ENCODE results near the gene TMEM26.

TMEM26 gene

DNA sequence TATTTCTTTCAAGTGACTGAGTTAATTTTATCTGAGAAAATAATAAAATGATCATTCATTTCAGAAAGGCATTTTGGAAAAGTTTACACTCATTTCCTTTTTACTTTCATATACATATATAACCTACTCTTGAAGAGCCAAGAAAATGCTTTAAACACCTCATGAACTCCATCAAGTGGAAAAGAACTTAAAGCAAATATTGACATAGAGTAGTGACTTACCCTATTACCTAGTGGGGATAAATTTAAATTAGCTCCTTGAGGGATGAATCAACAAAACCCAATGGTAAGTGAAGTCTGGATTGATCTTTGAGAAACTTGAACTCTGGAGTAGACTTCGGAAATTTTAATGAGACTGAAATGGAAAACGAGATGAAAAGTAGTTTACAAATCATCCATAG is 88.6 kb downstream of the TMEM26 start:
- no peak overlapping the region for H3K4me3 Mint-ChIP-seq
- no peaks in the 10 kb centered on the region for H3K4me1 Mint-ChIP-seq (ENCODE audit: low read depth)
- H3K36me3 Mint-ChIP-seq (ENCODE audit: low read depth): no peaks in the 10 kb centered on the region
- no peak for DNase-seq (ENCODE audit: low spot score)
- H3K27ac Mint-ChIP-seq: no peak overlapping the region
- no peaks in the 10 kb centered on the region for H3K9me3 Mint-ChIP-seq
- peaks cover 2% of the 10 kb centered on the region for H3K27me3 Mint-ChIP-seq (ENCODE audit: low read depth)

DNA sequence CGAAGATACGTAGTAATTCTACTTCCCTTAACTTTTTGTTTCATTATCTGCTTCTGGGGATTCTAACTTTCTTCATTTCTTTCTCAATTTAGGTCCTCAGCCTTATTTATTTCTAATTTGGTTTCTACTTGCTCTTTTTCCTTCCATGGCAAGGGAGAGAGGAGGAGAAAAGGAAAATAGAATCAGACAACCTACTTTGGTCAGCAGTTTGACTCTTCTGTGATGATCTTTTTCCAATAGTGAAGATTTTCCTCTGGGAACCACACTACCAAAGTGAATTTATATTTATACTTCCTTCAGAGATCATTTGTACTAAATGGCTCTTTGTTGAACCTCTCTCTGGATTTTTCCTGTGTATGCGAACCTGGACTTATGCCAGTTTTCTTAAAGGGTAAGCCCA is 90.2 kb downstream of the TMEM26 start:
- Mint-ChIP-seq H3K36me3 (ENCODE audit: low read depth) (no peaks in the 10 kb centered on the region), H3K4me1 (ENCODE audit: low read depth) (no peaks in the 10 kb centered on the region), H3K4me3 (no peak overlapping the region), H3K27ac (no peak overlapping the region), H3K9me3 (no peaks in the 10 kb centered on the region), H3K27me3 (ENCODE audit: low read depth) (peaks cover 2% of the 10 kb centered on the region)
- no peak for DNase-seq (ENCODE audit: low spot score)

DNA sequence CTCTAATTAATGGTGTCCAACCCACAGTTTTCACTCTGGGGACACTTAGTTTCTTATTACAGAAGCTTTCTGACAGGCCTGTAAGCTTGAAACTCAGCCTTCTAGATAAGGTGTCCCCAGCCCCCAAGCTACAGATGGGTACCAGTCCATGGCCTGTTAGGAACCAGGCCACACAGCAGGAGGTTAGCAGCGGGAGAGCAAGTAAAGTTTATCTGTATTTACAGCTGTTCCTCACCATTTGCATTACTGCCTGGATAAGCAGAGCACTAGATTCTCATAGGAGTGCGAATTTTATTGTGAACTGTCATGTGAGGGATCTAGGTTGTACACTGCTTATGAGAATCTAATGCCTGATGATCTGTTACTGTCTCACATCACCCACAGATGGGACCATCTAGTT is 93.7 kb downstream of the TMEM26 start:
- Mint-ChIP-seq H3K27me3 (ENCODE audit: low read depth) (peaks cover 5% of the 10 kb centered on the region), H3K27ac (no peak overlapping the region), H3K4me1 (ENCODE audit: low read depth) (no peaks in the 10 kb centered on the region), H3K36me3 (ENCODE audit: low read depth) (no peaks in the 10 kb centered on the region), H3K4me3 (no peak overlapping the region), H3K9me3 (no peaks in the 10 kb centered on the region)
- no peak for DNase-seq (ENCODE audit: low spot score)

- no peak for DNase-seq (ENCODE audit: low spot score)
- Mint-ChIP-seq H3K9me3 (no peaks in the 10 kb centered on the region), H3K36me3 (ENCODE audit: low read depth) (no peaks in the 10 kb centered on the region), H3K4me3 (no peak overlapping the region), H3K27me3 (ENCODE audit: low read depth) (peaks cover 10% of the 10 kb centered on the region), H3K27ac (no peak overlapping the region), H3K4me1 (ENCODE audit: low read depth) (no peaks in the 10 kb centered on the region)
Measured at GRCh38 chr10:61357687-61358086, 95.5 kb downstream of the TMEM26 start.
